HEK293 (cell line): ENCODE data around the gene EDIL3.

Experiments
- FEZF1 ChIP-seq: fragments of 450-650 bp; formaldehyde crosslinking; IDR thresholded peaks from 2 replicates; pipeline ENCODE4 v1.5.1; 2016; ENCODE audit warnings: missing biosample characterization, missing genetic modification characterization
- HOXC10 ChIP-seq: sonication (generic); formaldehyde crosslinking; IDR thresholded peaks from 2 replicates; pipeline ENCODE4 v1.8.1; 2023; ENCODE audit warnings: mild to moderate bottlenecking, missing genetic modification reagents
- KLF8 ChIP-seq: fragments of 450-650 bp; formaldehyde crosslinking; IDR thresholded peaks from 2 replicates; pipeline ENCODE4 v1.5.1; 2016; ENCODE audit warnings: missing biosample characterization, missing genetic modification characterization
- MZF1 ChIP-seq: fragments of 450-650 bp; formaldehyde crosslinking; IDR thresholded peaks from 2 replicates; pipeline ENCODE4 v1.5.1; 2017; ENCODE audit warnings: missing biosample characterization, missing genetic modification characterization, borderline replicate concordance
- OSR2 ChIP-seq: fragments of 450-650 bp; formaldehyde crosslinking; IDR thresholded peaks from 2 replicates; pipeline ENCODE4 v1.5.1; 2016; ENCODE audit warnings: missing biosample characterization, missing genetic modification characterization
- OVOL3 ChIP-seq: fragments of 450-650 bp; formaldehyde crosslinking; IDR thresholded peaks from 2 replicates; pipeline ENCODE4 v1.5.1; 2016; ENCODE audit warnings: missing biosample characterization, missing genetic modification characterization
- SP2 ChIP-seq: fragments of 450-650 bp; formaldehyde crosslinking; IDR thresholded peaks from 2 replicates; pipeline ENCODE4 v1.5.1; 2016; ENCODE audit warnings: missing biosample characterization, missing genetic modification characterization
- YY2 ChIP-seq: fragments of 450-650 bp; formaldehyde crosslinking; IDR thresholded peaks from 2 replicates; pipeline ENCODE4 v1.5.1; 2016; ENCODE audit warnings: missing biosample characterization, missing genetic modification characterization
- ZBTB17 ChIP-seq: fragments of 450-650 bp; formaldehyde crosslinking; IDR thresholded peaks from 2 replicates; pipeline ENCODE4 v1.5.1; 2016; ENCODE audit warnings: missing biosample characterization, missing genetic modification characterization
- ZBTB21 ChIP-seq: fragments of 450-650 bp; formaldehyde crosslinking; IDR thresholded peaks from 2 replicates; pipeline ENCODE4 v1.5.1; 2017; ENCODE audit warnings: missing biosample characterization, missing genetic modification characterization
- ZNF138 ChIP-seq: fragments of 450-650 bp; formaldehyde crosslinking; IDR thresholded peaks from 2 replicates; pipeline ENCODE4 v1.5.1; 2016; ENCODE audit warnings: missing biosample characterization, missing genetic modification characterization, borderline replicate concordance
- ZNF302 ChIP-seq: fragments of 450-650 bp; formaldehyde crosslinking; IDR thresholded peaks from 2 replicates; pipeline ENCODE4 v1.5.1; 2016; ENCODE audit warnings: missing biosample characterization, missing genetic modification characterization, low read depth
- ZNF324 ChIP-seq: fragments of 450-650 bp; formaldehyde crosslinking; IDR thresholded peaks from 2 replicates; pipeline ENCODE4 v1.5.1; 2016; ENCODE audit warnings: missing biosample characterization, missing genetic modification characterization
- ZNF350 ChIP-seq: fragments of 450-650 bp; formaldehyde crosslinking; IDR thresholded peaks from 2 replicates; pipeline ENCODE4 v1.5.0; 2017; ENCODE audit warnings: missing biosample characterization, mild to moderate bottlenecking, missing genetic modification characterization
- ZNF394 ChIP-seq: fragments of 450-650 bp; formaldehyde crosslinking; IDR thresholded peaks from 2 replicates; pipeline ENCODE4 v1.5.1; 2016; ENCODE audit warnings: missing biosample characterization, missing genetic modification characterization, mild to moderate bottlenecking, moderate library complexity, borderline replicate concordance
- ZNF404 ChIP-seq: fragments of 450-650 bp; formaldehyde crosslinking; IDR thresholded peaks from 2 replicates; pipeline ENCODE4 v1.5.1; 2017; ENCODE audit warnings: missing biosample characterization, missing genetic modification characterization
- ZNF529 ChIP-seq: fragments of 450-650 bp; formaldehyde crosslinking; IDR thresholded peaks from 2 replicates; pipeline ENCODE4 v1.5.1; 2017; ENCODE audit warnings: missing genetic modification characterization, missing biosample characterization; ENCODE audit not compliant: insufficient replicate concordance
- ZNF560 ChIP-seq: fragments of 450-650 bp; formaldehyde crosslinking; IDR thresholded peaks from 2 replicates; pipeline ENCODE4 v1.5.1; 2017; ENCODE audit warnings: missing biosample characterization, missing genetic modification characterization, borderline replicate concordance
- ZNF623 ChIP-seq: fragments of 450-650 bp; formaldehyde crosslinking; IDR thresholded peaks from 2 replicates; pipeline ENCODE4 v1.5.1; 2016; ENCODE audit warnings: missing biosample characterization, missing genetic modification characterization
- ZNF624 ChIP-seq: fragments of 450-650 bp; formaldehyde crosslinking; IDR thresholded peaks from 2 replicates; pipeline ENCODE4 v1.5.1; 2017; ENCODE audit warnings: missing biosample characterization, missing genetic modification characterization
- ZNF664 ChIP-seq: fragments of 450-650 bp; formaldehyde crosslinking; IDR thresholded peaks from 2 replicates; pipeline ENCODE4 v1.5.1; 2016; ENCODE audit warnings: missing biosample characterization, missing genetic modification characterization
- ZNF677 ChIP-seq: fragments of 450-650 bp; IDR thresholded peaks from 2 replicates; pipeline ENCODE4 v1.5.0; 2018; ENCODE audit warnings: missing biosample characterization, mild to moderate bottlenecking, missing genetic modification characterization, moderate library complexity
- ZNF707 ChIP-seq: fragments of 450-650 bp; formaldehyde crosslinking; IDR thresholded peaks from 2 replicates; pipeline ENCODE4 v1.5.1; 2016; ENCODE audit warnings: missing biosample characterization, missing genetic modification characterization
- ZNF791 ChIP-seq: fragments of 450-650 bp; formaldehyde crosslinking; IDR thresholded peaks from 2 replicates; pipeline ENCODE4 v1.5.1; 2016; ENCODE audit warnings: missing biosample characterization, missing genetic modification characterization
- ZNF837 ChIP-seq: fragments of 450-650 bp; formaldehyde crosslinking; IDR thresholded peaks from 2 replicates; pipeline ENCODE4 v1.5.1; 2016; ENCODE audit warnings: missing biosample characterization, missing genetic modification characterization
- ZSCAN23 ChIP-seq: fragments of 450-650 bp; formaldehyde crosslinking; IDR thresholded peaks from 2 replicates; pipeline ENCODE4 v1.5.1; 2016; ENCODE audit warnings: missing biosample characterization, missing genetic modification characterization
- TF ChIP-seq, protein P1 (sequence below): fragments of 450-650 bp; formaldehyde crosslinking; IDR thresholded peaks from 2 replicates; pipeline ENCODE4 v1.5.1; 2017; ENCODE audit warnings: missing biosample characterization, missing genetic modification characterization
- TF ChIP-seq, protein P2 (sequence below): fragments of 450-650 bp; IDR thresholded peaks from 2 replicates; pipeline ENCODE4 v1.5.1; 2018; ENCODE audit warnings: missing biosample characterization, mild to moderate bottlenecking, missing genetic modification characterization
- TF ChIP-seq, protein P3 (sequence below): fragments of 450-650 bp; formaldehyde crosslinking; IDR thresholded peaks from 2 replicates; pipeline ENCODE4 v1.5.1; 2016; ENCODE audit warnings: missing biosample characterization, missing genetic modification characterization
- TF ChIP-seq, protein P4 (sequence below): fragments of 450-650 bp; formaldehyde crosslinking; IDR thresholded peaks from 2 replicates; pipeline ENCODE4 v1.5.0; 2017; ENCODE audit warnings: missing biosample characterization, missing genetic modification characterization, borderline replicate concordance
- TF ChIP-seq, protein P5 (sequence below): fragments of 450-650 bp; formaldehyde crosslinking; IDR thresholded peaks from 2 replicates; pipeline ENCODE4 v1.5.1; 2016; ENCODE audit warnings: missing biosample characterization, missing genetic modification characterization

EDIL3 gene

DNA sequence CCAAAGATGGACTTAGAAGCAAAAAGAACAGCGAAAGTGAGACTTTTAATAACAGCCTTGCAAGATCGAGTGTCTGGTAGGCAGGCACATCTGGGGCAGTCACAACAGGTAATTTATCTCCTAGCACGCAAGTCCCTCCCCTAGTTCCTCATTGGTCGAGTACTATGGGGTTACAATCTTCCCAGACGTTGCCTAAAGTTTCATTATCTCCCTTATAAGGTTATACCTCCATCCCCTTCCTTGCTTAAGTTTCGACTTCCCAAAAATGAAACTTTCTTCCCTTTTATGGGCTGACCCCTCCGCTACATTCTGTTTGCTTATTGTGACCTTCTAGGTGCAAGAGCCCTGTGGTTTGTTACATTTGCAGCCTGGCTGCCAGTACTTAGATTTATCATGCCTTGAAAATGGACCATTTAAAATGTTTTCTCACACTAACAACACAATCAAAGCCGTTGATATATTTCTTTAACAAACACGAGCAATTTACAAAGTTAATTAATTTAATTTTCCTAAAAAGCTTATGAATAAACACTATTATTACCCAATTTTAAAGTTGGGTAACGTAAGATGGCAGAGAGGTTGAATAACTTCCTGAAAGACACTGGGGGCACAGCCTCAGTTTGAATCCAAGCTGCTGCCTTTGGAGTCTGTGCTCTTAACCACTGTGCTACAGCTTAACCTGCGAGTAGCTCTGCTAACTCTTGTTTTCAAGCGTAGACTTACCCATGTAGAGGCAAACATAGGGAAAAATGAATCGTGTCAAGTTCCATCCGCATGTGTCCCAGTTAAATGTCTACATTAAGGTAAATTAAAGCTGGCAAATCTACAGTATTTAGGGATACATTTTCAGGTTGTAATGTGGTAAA, 91.7 kb downstream of the EDIL3 start (continued):
- TF ChIP-seq, protein P1, sequence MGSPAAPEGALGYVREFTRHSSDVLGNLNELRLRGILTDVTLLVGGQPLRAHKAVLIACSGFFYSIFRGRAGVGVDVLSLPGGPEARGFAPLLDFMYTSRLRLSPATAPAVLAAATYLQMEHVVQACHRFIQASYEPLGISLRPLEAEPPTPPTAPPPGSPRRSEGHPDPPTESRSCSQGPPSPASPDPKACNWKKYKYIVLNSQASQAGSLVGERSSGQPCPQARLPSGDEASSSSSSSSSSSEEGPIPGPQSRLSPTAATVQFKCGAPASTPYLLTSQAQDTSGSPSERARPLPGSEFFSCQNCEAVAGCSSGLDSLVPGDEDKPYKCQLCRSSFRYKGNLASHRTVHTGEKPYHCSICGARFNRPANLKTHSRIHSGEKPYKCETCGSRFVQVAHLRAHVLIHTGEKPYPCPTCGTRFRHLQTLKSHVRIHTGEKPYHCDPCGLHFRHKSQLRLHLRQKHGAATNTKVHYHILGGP (tag by site-specific recombination) = peak; percentile 88
- TF ChIP-seq ZNF302 (tag by site-specific recombination) = no peak
- peak; percentile 62; the same call in 1 of the 2 replicates for TF ChIP-seq ZNF664 (tag by site-specific recombination)
- TF ChIP-seq ZNF677 = no peak
- no peak for TF ChIP-seq ZNF529 (tag by site-specific recombination)
- peak; percentile 82 for TF ChIP-seq MZF1
- no peak for TF ChIP-seq ZNF707
- TF ChIP-seq, protein P2, sequence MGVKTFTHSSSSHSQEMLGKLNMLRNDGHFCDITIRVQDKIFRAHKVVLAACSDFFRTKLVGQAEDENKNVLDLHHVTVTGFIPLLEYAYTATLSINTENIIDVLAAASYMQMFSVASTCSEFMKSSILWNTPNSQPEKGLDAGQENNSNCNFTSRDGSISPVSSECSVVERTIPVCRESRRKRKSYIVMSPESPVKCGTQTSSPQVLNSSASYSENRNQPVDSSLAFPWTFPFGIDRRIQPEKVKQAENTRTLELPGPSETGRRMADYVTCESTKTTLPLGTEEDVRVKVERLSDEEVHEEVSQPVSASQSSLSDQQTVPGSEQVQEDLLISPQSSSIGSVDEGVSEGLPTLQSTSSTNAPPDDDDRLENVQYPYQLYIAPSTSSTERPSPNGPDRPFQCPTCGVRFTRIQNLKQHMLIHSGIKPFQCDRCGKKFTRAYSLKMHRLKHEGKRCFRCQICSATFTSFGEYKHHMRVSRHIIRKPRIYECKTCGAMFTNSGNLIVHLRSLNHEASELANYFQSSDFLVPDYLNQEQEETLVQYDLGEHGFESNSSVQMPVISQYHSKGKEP (tag by site-specific recombination) = peak; percentile 68
- no peak for TF ChIP-seq ZNF324 (tag by site-specific recombination)
- no peak for TF ChIP-seq ZNF560
- no peak for TF ChIP-seq HOXC10 (CRISPR knock-in tag)
- TF ChIP-seq ZNF350 (tag by site-specific recombination) = no peak
- TF ChIP-seq ZBTB17 (tag by site-specific recombination) = peak; percentile 51
- no peak for TF ChIP-seq ZNF404 (tag by site-specific recombination)
- TF ChIP-seq OSR2 = no peak; the same call in none of the 2 replicates
- TF ChIP-seq KLF8 (tag by site-specific recombination) = no peak
- TF ChIP-seq, protein P3, sequence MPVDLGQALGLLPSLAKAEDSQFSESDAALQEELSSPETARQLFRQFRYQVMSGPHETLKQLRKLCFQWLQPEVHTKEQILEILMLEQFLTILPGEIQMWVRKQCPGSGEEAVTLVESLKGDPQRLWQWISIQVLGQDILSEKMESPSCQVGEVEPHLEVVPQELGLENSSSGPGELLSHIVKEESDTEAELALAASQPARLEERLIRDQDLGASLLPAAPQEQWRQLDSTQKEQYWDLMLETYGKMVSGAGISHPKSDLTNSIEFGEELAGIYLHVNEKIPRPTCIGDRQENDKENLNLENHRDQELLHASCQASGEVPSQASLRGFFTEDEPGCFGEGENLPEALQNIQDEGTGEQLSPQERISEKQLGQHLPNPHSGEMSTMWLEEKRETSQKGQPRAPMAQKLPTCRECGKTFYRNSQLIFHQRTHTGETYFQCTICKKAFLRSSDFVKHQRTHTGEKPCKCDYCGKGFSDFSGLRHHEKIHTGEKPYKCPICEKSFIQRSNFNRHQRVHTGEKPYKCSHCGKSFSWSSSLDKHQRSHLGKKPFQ (tag by site-specific recombination) = no peak
- 0 out of 2 replicates have a peak, but pooled peaks have one; percentile 33 for TF ChIP-seq ZNF394
- no peak for TF ChIP-seq ZNF837
- TF ChIP-seq, protein P4, sequence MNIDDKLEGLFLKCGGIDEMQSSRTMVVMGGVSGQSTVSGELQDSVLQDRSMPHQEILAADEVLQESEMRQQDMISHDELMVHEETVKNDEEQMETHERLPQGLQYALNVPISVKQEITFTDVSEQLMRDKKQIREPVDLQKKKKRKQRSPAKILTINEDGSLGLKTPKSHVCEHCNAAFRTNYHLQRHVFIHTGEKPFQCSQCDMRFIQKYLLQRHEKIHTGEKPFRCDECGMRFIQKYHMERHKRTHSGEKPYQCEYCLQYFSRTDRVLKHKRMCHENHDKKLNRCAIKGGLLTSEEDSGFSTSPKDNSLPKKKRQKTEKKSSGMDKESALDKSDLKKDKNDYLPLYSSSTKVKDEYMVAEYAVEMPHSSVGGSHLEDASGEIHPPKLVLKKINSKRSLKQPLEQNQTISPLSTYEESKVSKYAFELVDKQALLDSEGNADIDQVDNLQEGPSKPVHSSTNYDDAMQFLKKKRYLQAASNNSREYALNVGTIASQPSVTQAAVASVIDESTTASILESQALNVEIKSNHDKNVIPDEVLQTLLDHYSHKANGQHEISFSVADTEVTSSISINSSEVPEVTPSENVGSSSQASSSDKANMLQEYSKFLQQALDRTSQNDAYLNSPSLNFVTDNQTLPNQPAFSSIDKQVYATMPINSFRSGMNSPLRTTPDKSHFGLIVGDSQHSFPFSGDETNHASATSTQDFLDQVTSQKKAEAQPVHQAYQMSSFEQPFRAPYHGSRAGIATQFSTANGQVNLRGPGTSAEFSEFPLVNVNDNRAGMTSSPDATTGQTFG (tag by site-specific recombination) = no peak
- TF ChIP-seq YY2 (tag by site-specific recombination) = no peak
- no peak for TF ChIP-seq ZNF791
- peak; percentile 89 for TF ChIP-seq ZNF623 (tag by site-specific recombination)
- no peak for TF ChIP-seq ZNF624 (tag by site-specific recombination)
- TF ChIP-seq, protein P5, sequence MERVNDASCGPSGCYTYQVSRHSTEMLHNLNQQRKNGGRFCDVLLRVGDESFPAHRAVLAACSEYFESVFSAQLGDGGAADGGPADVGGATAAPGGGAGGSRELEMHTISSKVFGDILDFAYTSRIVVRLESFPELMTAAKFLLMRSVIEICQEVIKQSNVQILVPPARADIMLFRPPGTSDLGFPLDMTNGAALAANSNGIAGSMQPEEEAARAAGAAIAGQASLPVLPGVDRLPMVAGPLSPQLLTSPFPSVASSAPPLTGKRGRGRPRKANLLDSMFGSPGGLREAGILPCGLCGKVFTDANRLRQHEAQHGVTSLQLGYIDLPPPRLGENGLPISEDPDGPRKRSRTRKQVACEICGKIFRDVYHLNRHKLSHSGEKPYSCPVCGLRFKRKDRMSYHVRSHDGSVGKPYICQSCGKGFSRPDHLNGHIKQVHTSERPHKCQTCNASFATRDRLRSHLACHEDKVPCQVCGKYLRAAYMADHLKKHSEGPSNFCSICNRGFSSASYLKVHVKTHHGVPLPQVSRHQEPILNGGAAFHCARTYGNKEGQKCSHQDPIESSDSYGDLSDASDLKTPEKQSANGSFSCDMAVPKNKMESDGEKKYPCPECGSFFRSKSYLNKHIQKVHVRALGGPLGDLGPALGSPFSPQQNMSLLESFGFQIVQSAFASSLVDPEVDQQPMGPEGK (tag by site-specific recombination) = peak; percentile 41; the same call in 1 of the 2 replicates
- TF ChIP-seq FEZF1 = peak; percentile 92
- no peak for TF ChIP-seq ZNF138
- peak; percentile 85; the same call in 1 of the 2 replicates for TF ChIP-seq OVOL3 (tag by site-specific recombination)
- TF ChIP-seq ZBTB21 = no peak
- no peak for TF ChIP-seq ZSCAN23 (tag by site-specific recombination)
- peak; percentile 51 for TF ChIP-seq SP2 (tag by site-specific recombination)
